IPS-18c (cell line): ENCODE measurements around the gene CDC26.
A peak's percentile ranks its signal among the peaks of the same experiment; 100 is the strongest.

ENCODE experiments used
- H3K4me3 ChIP-seq: 2 replicates; pipeline ENCODE4 v1.7.0; 2013; ENCODE audit warnings: low read depth, mild to moderate bottlenecking, low read length, moderate library complexity; ENCODE audit not compliant: insufficient read depth
- H3K9me3 ChIP-seq: one replicate; pipeline ENCODE4 v1.6.1; 2013; ENCODE audit warnings: mild to moderate bottlenecking, low read length, moderate library complexity; ENCODE audit not compliant: control insufficient read depth, insufficient read depth

CDC26 gene

GRCh38 chr9:113221800-113222481 is 53.4 kb downstream of the CDC26 start:
- Histone ChIP-seq H3K9me3 (no peaks in the 10 kb centered on the region), H3K4me3 (peak overlapping the region; percentile 62)

DNA sequence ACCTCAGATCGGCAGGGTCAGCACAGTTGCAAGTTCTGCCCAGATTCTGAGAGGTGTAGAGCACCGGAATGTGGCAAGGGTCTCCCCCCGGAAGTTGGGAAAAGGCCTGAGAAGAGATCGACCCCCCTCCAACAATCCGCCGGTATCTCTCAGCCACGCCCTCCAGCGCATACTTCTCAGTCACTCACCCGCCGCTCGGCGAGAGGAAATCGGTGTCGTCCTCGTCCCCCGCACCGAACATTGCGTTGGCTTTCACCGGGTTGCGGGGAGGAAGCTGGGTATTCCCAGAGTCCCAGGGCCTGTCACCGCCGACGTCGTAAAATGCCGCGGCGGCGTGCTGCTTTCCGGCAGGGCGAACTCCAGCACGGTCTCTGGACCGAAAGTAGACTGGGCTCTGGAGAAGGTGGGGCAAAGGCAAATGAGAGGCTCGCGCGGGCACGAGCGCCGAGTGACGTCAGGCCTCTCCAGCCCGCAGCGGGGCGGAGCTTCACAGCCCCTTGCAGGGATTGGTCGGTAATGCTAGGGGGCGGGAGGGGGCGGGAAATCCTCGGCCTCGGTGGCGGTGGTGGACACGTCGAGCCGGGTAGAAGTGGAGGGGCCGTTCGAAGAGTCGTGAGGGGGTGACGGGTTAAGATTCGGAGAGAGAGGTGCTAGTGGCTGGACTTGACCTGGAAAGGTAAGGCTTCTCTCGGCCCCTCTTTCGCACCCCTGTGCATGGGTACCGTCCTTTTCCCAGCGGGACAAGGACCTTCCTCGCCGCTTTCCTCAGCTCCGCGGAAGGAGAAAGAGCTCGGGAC is 54.2 kb downstream of the CDC26 start, which contains the start of the genes FKBP15 and SLC31A1:
Gene FKBP15, minus strand, starts transcription at position 275 of the 797 bp plus-strand sequence. Its CDS starts 34 bp downstream, at position 241.
Gene SLC31A1, plus strand, starts transcription at position 542 of the 797 bp plus-strand sequence. CDS start 34,605 bp downstream, outside the sequence.
- Histone ChIP-seq H3K9me3 (no peaks in the 10 kb centered on the region), H3K4me3 (peak within 1 kb of the TSS; percentile 74)

GRCh38 chr9:113220467-113221002 is 54.8 kb downstream of the CDC26 start:
- Histone ChIP-seq H3K4me3 (peak overlapping the region; percentile 74), H3K9me3 (no peaks in the 10 kb centered on the region)

GRCh38 chr9:113219969-113220368 is 55.4 kb downstream of the CDC26 start:
- Histone ChIP-seq H3K9me3 (no peaks in the 10 kb centered on the region), H3K4me3 (peak overlapping the region; percentile 74)

DNA sequence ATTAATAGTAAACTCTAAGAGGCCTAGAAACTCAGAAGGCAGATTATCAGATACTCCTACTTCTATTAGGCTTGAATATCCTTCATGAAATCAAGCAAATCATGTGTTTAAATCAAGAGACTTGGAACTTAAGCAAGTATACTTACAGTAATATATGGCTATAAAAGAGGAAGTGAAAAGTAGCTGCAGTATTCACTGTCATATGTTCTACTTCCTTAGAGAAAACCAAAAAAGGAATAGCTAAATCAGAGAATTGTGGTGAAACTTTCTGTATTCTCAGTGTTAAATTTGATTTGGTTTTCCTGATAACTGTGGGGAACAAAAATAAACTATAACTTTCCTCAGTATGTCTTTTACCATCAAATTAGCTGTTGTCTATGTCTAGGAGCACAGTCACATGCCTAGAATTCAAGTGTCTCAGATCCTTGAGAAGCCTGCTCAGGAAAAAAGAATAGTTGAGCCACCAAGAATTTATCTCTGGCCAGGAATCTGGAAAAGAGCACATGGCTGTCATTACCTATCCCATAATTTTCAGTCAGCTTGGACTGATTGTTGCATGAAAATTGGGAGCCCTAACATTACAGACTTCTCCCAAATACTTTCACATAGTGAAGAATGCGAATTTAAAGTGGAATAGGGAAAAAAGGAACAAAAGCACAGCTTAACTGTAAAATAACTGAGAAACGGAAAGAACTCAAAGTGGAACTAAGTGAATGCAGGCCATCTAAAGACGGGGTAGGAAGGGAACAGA is 56.0 kb downstream of the CDC26 start:
- H3K4me3 ChIP-seq, result no peak overlapping the region

More for the DNA sequence above, 56.0 kb downstream of the CDC26 start:
- no peaks in the 10 kb centered on the region for H3K9me3 ChIP-seq
